Measurements from ENCODE around the gene ANO2. TPM values are rescaled to one million over a fixed set of nuclear protein-coding genes. Genes with fewer than 3 reads are reported as not detected.

Gene ANO2
- total and polyA plus RNA-seq, 2 donors (not counting 3 experiments of a cell fraction or from before 2014, with no cell fraction given): 15.4 to 65.0 TPM

DNA sequence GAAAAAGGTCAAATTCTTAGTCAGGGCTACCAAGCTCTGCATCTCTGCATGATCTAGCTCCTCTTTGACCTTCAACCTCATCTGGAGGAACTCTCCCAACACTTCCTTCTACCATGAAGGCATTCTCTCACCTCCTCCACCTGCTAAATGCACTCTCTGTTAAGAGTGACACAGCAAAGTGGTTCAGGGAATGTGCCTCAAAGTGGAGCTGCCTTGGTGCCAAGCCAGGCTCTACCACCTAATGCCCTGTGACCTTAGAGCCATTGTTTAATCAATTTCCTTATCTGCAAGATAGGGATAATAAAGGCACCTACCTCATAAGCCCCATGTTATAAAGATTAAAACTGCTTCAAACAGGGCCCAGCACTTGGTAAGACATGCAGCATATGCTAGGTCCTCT is 236.7 kb downstream of the ANO2 start:
- intact Hi-C loops (cut with micrococcal nuclease) (no loop called here), dilution Hi-C loops (cut with MboI; ENCODE audit: extremely low pct_ligation_motif_present, low sequenced_read_pairs) (no loop called here)
- no peak overlapping the region for H3K9ac ChIP-seq (replicated peaks; ENCODE audit: extremely low read depth, insufficient read depth, low read length)
- no peaks in the 10 kb centered on the region for H3K27me3 ChIP-seq (ENCODE audit: control insufficient read depth in 2 of 2, insufficient read depth in 2 of 2, low read length in 2 of 2)
- DNase-seq (ENCODE audit: low read depth, low spot score) (no peak), FAIRE-seq (no peak)
- TF ChIP-seq CTCF (IDR thresholded peaks at IDR 0.05; ENCODE audit: extremely low read depth in 1 of 2, insufficient read depth in 1 of 2, low read depth in 1 of 2, low read length in 2 of 2) (no peak), POLR2A (IDR thresholded peaks at IDR 0.05; ENCODE audit: low read depth, low read length) (no peak), FOS (IDR thresholded peaks at IDR 0.05; ENCODE audit: borderline replicate concordance, insufficient read depth, low read length) (no peak), MYC (IDR thresholded peaks at IDR 0.05; ENCODE audit: low read depth, low read length) (no peak), MAX (IDR thresholded peaks at IDR 0.05; ENCODE audit: insufficient read depth, insufficient read length) (no peak), POLR2AphosphoS5 (IDR thresholded peaks at IDR 0.05; ENCODE audit: insufficient read depth, low read depth, low read length) (no peak), EZH2 (IDR thresholded peaks at IDR 0.05; ENCODE audit: borderline replicate concordance, low read depth, low read length, severe bottlenecking) (no peak), JUN (IDR thresholded peaks at IDR 0.05; ENCODE audit: borderline replicate concordance, insufficient read depth, insufficient read length, low read depth) (no peak)
- no peak overlapping the region for H2AFZ ChIP-seq (ENCODE audit: low read depth, low read length)
- H3K4me1 ChIP-seq (ENCODE audit: control insufficient read depth, extremely low read depth, insufficient read depth, low read length): no peaks in the 10 kb centered on the region
- BruUV-seq (replicated peaks): no TSS peak
- H3K27ac ChIP-seq (ENCODE audit: insufficient read depth, low read depth, low read length): no peak overlapping the region
- ChIA-PET CTCF (interaction anchor here (1.4 kb wide), 1 partner anchor 36 kb away, joined by 5 read pairs; no protein-coding TSS in a partner anchor), POLR2A (no interaction called here)
- H3K79me2 ChIP-seq (ENCODE audit: control insufficient read depth, insufficient read depth, low read length): no peaks in the 10 kb centered on the region
- H3K4me3 ChIP-seq (replicated peaks in 1 of 3; ENCODE audit: insufficient read depth in 1 of 3, low read depth in 1 of 3, low read length in 3 of 3): no peak overlapping the region
- H3K4me2 ChIP-seq (ENCODE audit: insufficient read depth, low read length): no peak overlapping the region
- peaks cover 5% of the 10 kb centered on the region for H4K20me1 ChIP-seq (replicated peaks; ENCODE audit: control insufficient read depth, extremely low read depth, insufficient read depth, low read length)
- H3K36me3 ChIP-seq (ENCODE audit: control insufficient read depth in 2 of 2, extremely low read depth in 1 of 2, insufficient read depth in 2 of 2, low read length in 2 of 2): peaks cover 0 to 13% of the 10 kb centered on the region in 2 experiments
- no peaks in the 10 kb centered on the region for H3K9me1 ChIP-seq (replicated peaks; ENCODE audit: control insufficient read depth, extremely low read depth, insufficient read depth, low read length)
- H3K9me3 ChIP-seq (replicated peaks; ENCODE audit: control insufficient read depth, insufficient read depth, low read length): no peaks in the 10 kb centered on the region
